ENCODE measurements around the gene TC2N. TPM values are rescaled to one million over a fixed set of nuclear protein-coding genes. Genes with fewer than 3 reads are reported as not detected.

The TC2N gene
- total and polyA plus RNA-seq, 2 of the 4 experiments (the other 2 are of a cell fraction): 0.03 to 0.18 TPM

GRCh38 chr14:91737619-91738018 is 129.7 kb downstream of the TC2N start:
- ATAC-seq (ENCODE audit: low read depth) (no peak), DNase-seq (no peak)
- no peaks in the 10 kb centered on the region for H3K36me3 ChIP-seq (ENCODE audit: control insufficient read depth, insufficient read depth, low read length)
- ChIA-PET CTCF (no interaction called here), POLR2A (ENCODE audit: unreplicated experiment) (no interaction called here)
- in situ Hi-C loops (cut with MboI; ENCODE audit: low sequenced_read_pairs): no loop called here
- H4K91ac ChIP-seq (ENCODE audit: insufficient read depth, low read depth, low read length): no peak overlapping the region
- no peaks in the 10 kb centered on the region for H4K20me1 ChIP-seq (ENCODE audit: insufficient read depth, low read length)
- H3K56ac ChIP-seq (ENCODE audit: extremely low read depth, insufficient read depth, low read length): no peak overlapping the region
- no peaks in the 10 kb centered on the region for H3K79me1 ChIP-seq (ENCODE audit: low read depth in 1 of 2, low read length in 2 of 2)
- no peak overlapping the region for H3K14ac ChIP-seq (replicated peaks; ENCODE audit: low read depth, low read length)
- H4K5ac ChIP-seq (ENCODE audit: low read depth, low read length): no peak overlapping the region
- WGBS, 2 experiments (ENCODE audit: extremely low coverage in 2 of 2, insufficient read length in 1 of 2): no CpG with 5 or more reads among the region's 5 CpGs
- H3K4me1 ChIP-seq (ENCODE audit: control insufficient read depth, insufficient read depth, low read length): no peaks in the 10 kb centered on the region
- H3K4me2 ChIP-seq (ENCODE audit: low read depth, low read length): no peak overlapping the region
- H3K27me3 ChIP-seq (ENCODE audit: control insufficient read depth, insufficient read depth, low read length): no peaks in the 10 kb centered on the region
- H3K4ac ChIP-seq (ENCODE audit: low read depth, low read length): no peak overlapping the region
- no peak overlapping the region for H3K4me3 ChIP-seq (ENCODE audit: insufficient read depth, low read depth, low read length)
- H3K23ac ChIP-seq (ENCODE audit: low read depth, low read length): no peak overlapping the region
- H2BK15ac ChIP-seq (ENCODE audit: low read depth, low read length): no peak overlapping the region
- intact Hi-C loops (cut with micrococcal nuclease): no loop called here
- no peak overlapping the region for H2AK9ac ChIP-seq (replicated peaks; ENCODE audit: low read depth, low read length, poor library complexity)
- H3K9ac ChIP-seq (ENCODE audit: low read depth, low read length): no peak overlapping the region
- no peak for TF ChIP-seq RAD21 (IDR thresholded peaks at IDR 0.05; ENCODE audit: low read length)
- no peak for TF ChIP-seq POLR2A (IDR thresholded peaks at IDR 0.05; ENCODE audit: low read depth, low read length)
- TF ChIP-seq USF2 (IDR thresholded peaks at IDR 0.05; ENCODE audit: low read depth, low read length): no peak
- no peak for TF ChIP-seq RFX5 (IDR thresholded peaks at IDR 0.05; ENCODE audit: low read depth, low read length)
- no peak for TF ChIP-seq MXI1 (IDR thresholded peaks at IDR 0.05; ENCODE audit: borderline replicate concordance, low read depth, low read length)
- no peaks in the 10 kb centered on the region for H3K9me1 ChIP-seq (ENCODE audit: insufficient read depth, low read length)
- no peak overlapping the region for H2AFZ ChIP-seq (replicated peaks; ENCODE audit: low read length, poor library complexity)
- no TSS peak for BruUV-seq (replicated peaks)
- no peak overlapping the region for H2BK120ac ChIP-seq (ENCODE audit: low read depth, low read length)
- H3K9me3 ChIP-seq (ENCODE audit: control insufficient read depth, insufficient read depth, low read length): no peaks in the 10 kb centered on the region
- H3K18ac ChIP-seq (ENCODE audit: low read depth, low read length): no peak overlapping the region
- H2BK20ac ChIP-seq (ENCODE audit: low read depth, low read length): no peak overlapping the region
- dilution Hi-C loops (cut with HindIII; ENCODE audit: low sequenced_read_pairs, unreplicated experiment): no loop called here
- H2AK5ac ChIP-seq (ENCODE audit: low read depth, low read length): no peak overlapping the region
- H2BK5ac ChIP-seq (ENCODE audit: low read depth, low read length, poor library complexity, severe bottlenecking): no peak overlapping the region
- no peak overlapping the region for H3K27ac ChIP-seq (ENCODE audit: insufficient read depth, low read length)
- no peak overlapping the region for H4K8ac ChIP-seq (ENCODE audit: low read depth in 2 of 2, low read length in 2 of 2)
